Activated CD8-positive, alpha-beta memory T cell treated with anti-CD3 and anti-CD28 coated beads, Interleukin-2, amount 50 U/mL, for 24 hours (primary cell): ENCODE data around the gene CD34.

Experiments
- DNase-seq: peaks from one replicate; pipeline ENCODE4 v3.0.0-alpha.2; 2020; ENCODE audit errors: extremely low read depth

The CD34 gene

DNA sequence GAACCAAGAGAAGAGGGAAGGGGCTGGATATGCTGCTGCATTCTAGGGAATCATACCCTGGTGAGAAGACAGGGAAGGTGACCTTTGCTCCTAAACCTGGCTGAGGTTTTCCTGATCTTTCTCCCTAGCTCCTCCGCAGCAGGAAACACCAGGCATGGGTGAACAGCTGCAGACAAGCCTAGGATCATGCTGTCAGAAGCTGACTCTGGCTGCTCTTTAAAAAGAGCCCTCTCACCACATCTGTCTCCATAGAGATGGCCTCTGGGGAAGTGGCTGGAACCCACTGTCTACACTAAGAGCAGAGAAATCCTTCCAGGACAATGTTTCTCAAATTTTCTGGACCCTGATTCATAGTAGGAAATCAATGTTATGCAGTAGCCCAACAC is 57.6 kb downstream of the CD34 start:
- no peak for DNase-seq

DNA sequence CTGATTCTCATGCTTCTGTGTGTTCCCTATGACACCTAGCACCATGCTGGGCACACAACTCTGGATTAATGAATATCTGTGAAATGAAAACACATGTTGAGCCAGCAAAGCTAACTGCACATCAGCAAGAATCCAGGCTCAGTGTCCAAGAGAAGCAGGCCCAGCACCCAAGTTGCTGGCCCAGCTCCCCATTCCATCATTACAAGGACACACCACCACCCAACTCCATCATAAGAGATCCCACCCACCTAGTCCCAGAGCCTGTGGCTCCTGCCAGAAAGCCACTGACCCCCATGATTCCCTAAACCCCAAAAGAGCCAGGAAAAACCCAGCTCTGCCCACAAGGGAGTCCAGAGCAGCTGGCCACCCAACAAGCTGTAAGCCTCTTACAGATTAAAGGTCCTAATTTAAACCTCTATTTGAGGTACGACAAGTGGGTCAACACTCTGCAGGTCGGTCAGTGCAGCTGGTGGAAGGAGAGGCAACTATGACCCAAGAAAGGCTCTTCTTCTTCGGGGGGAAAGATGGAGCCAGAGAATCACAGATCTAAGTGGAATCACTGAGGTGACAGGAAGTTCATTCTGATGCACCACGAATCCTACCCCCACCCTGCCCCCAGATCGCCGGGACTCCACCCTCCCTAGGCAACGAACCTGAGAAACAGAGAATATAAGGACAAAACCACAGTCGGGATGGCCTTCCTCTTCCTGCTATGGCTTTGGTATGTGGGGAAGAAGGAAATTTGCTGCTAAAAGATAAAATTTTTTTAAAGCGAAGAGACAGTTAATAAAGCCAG is 58.2 kb downstream of the CD34 start:
- no peak for DNase-seq

DNA sequence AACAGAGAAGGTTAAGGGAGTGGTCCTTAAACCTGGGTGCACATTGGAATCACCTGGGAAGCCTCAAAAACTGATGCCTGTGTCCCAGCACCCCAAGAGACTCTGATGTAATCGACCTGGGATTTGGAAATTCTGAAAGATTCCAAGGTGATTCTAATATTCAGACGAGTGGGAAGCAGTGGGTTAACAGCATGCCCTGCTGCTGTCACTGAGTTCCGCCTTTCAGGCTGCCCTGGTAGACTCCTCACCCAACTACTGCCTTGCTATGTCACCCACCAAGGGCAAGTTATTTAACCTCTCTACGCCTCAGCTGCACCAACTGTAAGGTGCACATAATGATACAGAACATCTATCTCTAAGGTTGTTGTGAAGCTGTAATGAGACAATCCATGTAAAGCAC is 59.2 kb downstream of the CD34 start:
- no peak for DNase-seq

DNA sequence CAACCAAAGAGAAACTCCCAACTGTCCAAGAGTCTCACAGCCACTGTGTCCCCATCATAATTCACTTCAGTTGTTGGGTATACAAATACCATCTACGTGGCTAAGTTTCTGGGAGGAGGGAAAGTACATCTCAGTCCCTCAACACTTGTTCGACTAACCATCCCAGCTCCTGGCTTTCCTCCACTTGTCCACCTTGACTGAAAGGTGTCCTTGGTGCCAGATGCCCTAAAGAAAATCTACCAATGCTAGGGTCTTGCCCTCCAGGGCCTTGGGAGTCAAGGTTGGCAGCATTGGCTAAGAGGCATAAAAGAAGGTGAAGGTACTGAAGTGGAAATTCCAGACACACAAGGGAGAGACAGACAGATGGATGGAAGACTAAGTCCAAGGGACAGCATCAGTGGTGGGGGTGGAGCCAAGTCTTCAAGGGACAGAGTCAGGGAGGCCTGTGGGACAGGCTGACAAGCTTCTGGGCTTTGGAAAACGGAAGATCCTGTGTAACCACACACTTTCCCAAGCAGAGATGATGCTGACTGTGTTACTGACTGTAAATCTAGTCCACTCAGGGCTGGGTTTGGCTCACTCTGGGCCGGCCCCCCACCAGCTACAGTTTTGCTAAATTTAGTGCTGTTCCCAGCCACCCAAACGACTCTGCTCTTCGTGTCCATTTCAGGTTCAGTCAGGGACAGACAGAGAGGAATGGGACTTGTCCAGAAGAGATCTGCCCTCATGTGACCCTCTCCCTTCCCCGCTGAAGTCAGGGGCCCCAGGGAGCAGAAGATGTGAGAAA is 60.1 kb downstream of the CD34 start:
- DNase-seq = no peak

- DNase-seq = no peak
Observed at GRCh38 chr1:207849646-207850045, 61.3 kb downstream of the CD34 start.

- DNase-seq = no peak
Observed at GRCh38 chr1:207849016-207849415, 61.9 kb downstream of the CD34 start.

GRCh38 chr1:207848234-207848633 is 62.7 kb downstream of the CD34 start:
- DNase-seq = no peak

- no peak for DNase-seq
Observed at GRCh38 chr1:207847116-207847515, 63.8 kb downstream of the CD34 start.

GRCh38 chr1:207845109-207845508 is 65.8 kb downstream of the CD34 start:
- DNase-seq = no peak

GRCh38 chr1:207844371-207844770 is 66.6 kb downstream of the CD34 start:
- DNase-seq = no peak

GRCh38 chr1:207842506-207842905 is 68.4 kb downstream of the CD34 start:
- no peak for DNase-seq

- DNase-seq = no peak
Observed at GRCh38 chr1:207841901-207842300, 69.0 kb downstream of the CD34 start.

- DNase-seq = no peak
Observed at GRCh38 chr1:207841293-207841692, 69.6 kb downstream of the CD34 start.

DNA sequence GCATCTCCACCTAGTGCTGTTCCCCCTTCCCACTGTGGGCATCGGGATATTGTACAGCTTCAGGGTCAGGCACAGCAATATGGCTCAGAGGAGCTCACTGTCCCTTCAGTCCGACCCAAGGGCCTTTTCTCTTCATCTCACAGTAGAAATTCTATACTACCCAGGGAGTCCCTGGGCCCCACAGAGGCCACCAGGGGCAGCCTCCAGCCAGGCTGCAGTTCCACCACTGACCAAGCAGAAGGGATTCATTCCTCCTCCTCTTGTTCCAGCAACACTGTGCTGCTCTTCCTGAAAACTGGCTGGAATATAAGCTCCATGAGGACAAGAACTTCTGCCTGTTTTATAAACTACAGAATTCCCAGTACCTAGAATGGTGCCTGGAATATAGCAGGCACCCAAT is 70.5 kb downstream of the CD34 start:
- DNase-seq = no peak

- DNase-seq = no peak
Observed at GRCh38 chr1:207839083-207839413, 71.9 kb downstream of the CD34 start.

DNA sequence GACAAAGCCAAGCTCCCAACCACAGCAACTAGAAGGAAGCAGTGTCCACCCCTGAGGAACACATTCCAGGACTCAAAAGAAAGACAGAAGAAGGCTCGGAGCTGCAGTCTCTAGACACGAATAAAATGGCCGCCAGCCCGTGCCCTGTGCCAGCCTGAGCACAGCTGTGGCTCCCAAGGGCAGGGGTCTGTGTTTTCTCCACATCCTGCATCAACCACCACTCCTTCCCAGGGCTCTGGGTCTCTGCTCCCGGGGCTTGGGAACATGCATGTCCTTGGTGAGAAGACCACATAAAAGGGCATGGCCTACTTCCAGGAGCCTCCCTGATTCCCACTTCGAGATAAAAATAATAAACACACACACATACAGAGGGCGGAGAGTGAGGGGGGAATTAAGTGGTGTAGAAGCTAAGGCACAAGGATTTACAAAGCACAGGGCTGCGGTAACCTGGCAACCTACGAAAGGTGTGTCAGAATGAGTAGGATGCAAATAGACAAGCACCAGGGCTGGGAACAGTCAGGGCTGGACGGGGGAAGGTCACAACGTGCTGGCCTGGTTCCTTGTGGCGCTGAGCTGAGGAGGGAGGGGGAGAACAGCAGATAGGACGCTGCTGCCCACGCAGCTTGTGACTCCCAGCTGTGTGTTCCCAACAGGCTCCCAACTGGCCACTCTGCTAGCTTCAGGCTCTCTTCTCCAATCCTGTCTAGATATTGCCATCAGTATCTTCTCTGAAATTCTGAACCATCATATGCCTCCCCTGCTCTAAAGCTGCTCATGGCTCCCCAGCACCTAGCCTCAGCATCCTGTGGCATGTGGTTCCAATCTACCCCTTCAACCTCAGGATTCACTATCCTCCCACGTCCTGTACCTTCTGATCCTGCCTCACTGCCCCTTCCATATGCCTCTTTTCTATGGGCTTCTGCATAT is 72.5 kb downstream of the CD34 start:
- no peak for DNase-seq

DNA sequence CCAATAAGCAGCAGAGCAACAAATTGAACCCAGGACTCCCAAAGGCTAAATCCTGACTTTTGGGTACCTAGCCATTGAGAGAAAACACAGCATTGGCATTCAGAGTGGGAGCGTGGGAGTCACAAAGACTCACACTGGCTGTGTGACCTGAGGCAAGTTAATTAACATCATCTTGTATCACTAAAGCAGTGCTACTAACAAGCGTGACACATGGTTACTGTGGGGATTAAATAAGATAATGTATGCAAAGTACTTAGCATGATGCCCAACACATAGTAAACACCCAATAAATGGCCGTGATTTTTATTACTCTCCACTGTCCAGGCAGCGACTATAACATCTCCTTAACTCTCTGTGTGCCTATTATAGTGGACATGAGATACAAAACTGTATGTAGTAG is 73.3 kb downstream of the CD34 start:
- DNase-seq = no peak

DNA sequence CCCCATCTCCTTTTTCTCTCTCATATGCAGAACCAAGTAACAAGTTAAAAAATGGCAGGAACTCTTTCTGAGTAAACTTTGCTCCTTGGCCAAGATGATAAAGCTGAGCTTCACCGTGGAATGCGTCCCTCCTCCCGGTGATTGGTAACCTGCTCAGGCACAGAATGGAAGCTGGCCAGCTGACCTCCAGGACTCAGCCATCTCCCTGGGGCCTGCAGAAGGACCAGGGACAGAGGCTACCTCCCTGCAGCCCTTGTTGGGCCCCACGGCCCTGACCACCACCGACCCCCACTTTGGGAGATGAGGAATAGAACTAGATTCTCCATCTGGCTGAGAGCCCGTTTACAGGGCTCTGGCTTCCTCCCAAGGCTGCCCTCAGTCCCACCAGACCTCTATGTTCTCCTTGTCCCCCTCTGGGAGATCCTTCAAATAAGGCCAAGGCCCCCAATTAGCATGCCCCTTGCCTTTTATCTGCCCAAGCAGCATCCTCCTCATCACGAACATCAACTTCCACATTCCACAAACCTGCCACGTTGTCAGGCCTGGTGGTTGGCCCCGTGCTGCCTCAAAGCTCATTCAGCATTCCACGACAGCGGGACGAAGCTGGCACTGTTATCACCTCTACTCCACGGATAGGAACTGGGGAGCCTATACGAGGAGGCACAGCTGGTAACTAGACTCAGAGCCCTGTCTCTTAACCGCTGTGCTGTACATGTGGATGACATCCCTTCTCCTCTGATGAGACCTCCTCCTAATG is 74.2 kb downstream of the CD34 start:
- DNase-seq = no peak

DNA sequence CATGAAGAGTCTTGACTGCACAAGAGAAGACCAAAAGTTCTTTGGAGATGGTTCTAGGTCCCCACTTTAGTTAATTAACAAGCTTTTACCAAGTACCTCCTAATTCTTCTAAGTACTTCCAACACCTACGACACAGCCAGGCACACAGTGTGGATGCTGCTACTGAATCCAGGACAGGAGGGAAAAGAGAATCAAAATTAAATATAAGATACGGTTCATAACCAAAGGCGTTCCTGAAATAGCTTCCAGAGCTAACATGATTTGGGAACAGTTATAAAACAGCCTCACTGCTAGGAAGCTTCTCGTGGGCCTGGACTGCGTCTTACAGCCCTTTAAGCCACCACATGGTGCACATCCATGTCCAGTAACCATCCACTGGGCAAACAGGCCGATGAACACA is 75.0 kb downstream of the CD34 start:
- no peak for DNase-seq

GRCh38 chr1:207833956-207834660 is 76.8 kb downstream of the CD34 start:
- DNase-seq = no peak

GRCh38 chr1:207833381-207833780 is 77.5 kb downstream of the CD34 start:
- no peak for DNase-seq
